ENCODE measurements around the gene MFAP5.

Gene MFAP5

GRCh38 chr12:8687846-8688601 lies 25.4 kb upstream of the MFAP5 start:
- H3K27me3 ChIP-seq (ENCODE audit: insufficient read depth, low read length, poor library complexity) = peaks cover 13% of the 10 kb centered on the region
- no peak overlapping the region for H3K9ac ChIP-seq (ENCODE audit: low read depth, low read length)
- no peak overlapping the region for H3K4me3 ChIP-seq (ENCODE audit: low read depth in 1 of 2, low read length in 2 of 2)
- TF ChIP-seq EZH2 (IDR thresholded peaks at IDR 0.05; ENCODE audit: borderline replicate concordance, low read depth, low read length, severe bottlenecking) = no peak
- TF ChIP-seq CTCF (IDR thresholded peaks at IDR 0.05; ENCODE audit: borderline replicate concordance, extremely low read depth, low read length, poor library complexity, severe bottlenecking) = no peak
- peak overlapping the region; percentile 61 for H2AFZ ChIP-seq (ENCODE audit: low read depth, low read length)
- DNase-seq (peak; percentile 15), ATAC-seq (ENCODE audit: insufficient read depth, low read depth) (peak; percentile 84)
- H3K4me1 ChIP-seq (ENCODE audit: insufficient read depth, low read length) = peaks cover 14% of the 10 kb centered on the region
- H3K4me2 ChIP-seq (ENCODE audit: insufficient read depth, low read length) = peak overlapping the region; percentile 49; the same call in 1 of the 2 replicates
- H4K20me1 ChIP-seq (ENCODE audit: insufficient read depth, low read length) = no peaks in the 10 kb centered on the region
- no peaks in the 10 kb centered on the region for H3K9me3 ChIP-seq (ENCODE audit: insufficient read depth, low read length, severe bottlenecking)
- no peaks in the 10 kb centered on the region for H3K79me2 ChIP-seq (ENCODE audit: insufficient read depth, low read length)
- no peaks in the 10 kb centered on the region for H3K36me3 ChIP-seq (ENCODE audit: insufficient read depth, low read length)
- no peak overlapping the region for H3K27ac ChIP-seq (ENCODE audit: low read length)

GRCh38 chr12:8685051-8685450 lies 22.4 kb upstream of the MFAP5 start:
- H3K27ac ChIP-seq (ENCODE audit: low read length) = no peak overlapping the region
- H3K9me3 ChIP-seq (ENCODE audit: insufficient read depth, low read length, severe bottlenecking) = no peaks in the 10 kb centered on the region
- no peak for TF ChIP-seq CTCF (IDR thresholded peaks at IDR 0.05; ENCODE audit: borderline replicate concordance, extremely low read depth, low read length, poor library complexity, severe bottlenecking)
- TF ChIP-seq EZH2 (IDR thresholded peaks at IDR 0.05; ENCODE audit: borderline replicate concordance, low read depth, low read length, severe bottlenecking) = no peak
- no peak for DNase-seq
- H3K4me3 ChIP-seq (ENCODE audit: low read depth in 1 of 2, low read length in 2 of 2) = no peak overlapping the region
- no peak overlapping the region for H3K4me2 ChIP-seq (ENCODE audit: insufficient read depth, low read length)
- no peaks in the 10 kb centered on the region for H4K20me1 ChIP-seq (ENCODE audit: insufficient read depth, low read length)
- no peak overlapping the region for H3K9ac ChIP-seq (ENCODE audit: low read depth, low read length)
- no peaks in the 10 kb centered on the region for H3K36me3 ChIP-seq (ENCODE audit: insufficient read depth, low read length)
- ATAC-seq (ENCODE audit: insufficient read depth, low read depth) = no peak
- no peak overlapping the region for H2AFZ ChIP-seq (ENCODE audit: low read depth, low read length)
- H3K27me3 ChIP-seq (ENCODE audit: insufficient read depth, low read length, poor library complexity) = peaks cover 9% of the 10 kb centered on the region
- H3K79me2 ChIP-seq (ENCODE audit: insufficient read depth, low read length) = no peaks in the 10 kb centered on the region
- peaks cover 14% of the 10 kb centered on the region for H3K4me1 ChIP-seq (ENCODE audit: insufficient read depth, low read length)

GRCh38 chr12:8681129-8681884 lies 18.7 kb upstream of the MFAP5 start:
- H3K9me3 ChIP-seq (ENCODE audit: insufficient read depth, low read length, severe bottlenecking) = no peaks in the 10 kb centered on the region
- H3K9ac ChIP-seq (ENCODE audit: low read depth, low read length) = no peak overlapping the region
- no peak overlapping the region for H3K27ac ChIP-seq (ENCODE audit: low read length)
- no peaks in the 10 kb centered on the region for H3K79me2 ChIP-seq (ENCODE audit: insufficient read depth, low read length)
- DNase-seq (no peak), ATAC-seq (ENCODE audit: insufficient read depth, low read depth) (no peak)
- H3K27me3 ChIP-seq (ENCODE audit: insufficient read depth, low read length, poor library complexity) = no peaks in the 10 kb centered on the region
- no peak overlapping the region for H3K4me3 ChIP-seq (ENCODE audit: low read depth in 1 of 2, low read length in 2 of 2)
- TF ChIP-seq EZH2 (IDR thresholded peaks at IDR 0.05; ENCODE audit: borderline replicate concordance, low read depth, low read length, severe bottlenecking) = no peak
- no peak for TF ChIP-seq CTCF (IDR thresholded peaks at IDR 0.05; ENCODE audit: borderline replicate concordance, extremely low read depth, low read length, poor library complexity, severe bottlenecking)
- H2AFZ ChIP-seq (ENCODE audit: low read depth, low read length) = no peak overlapping the region
- no peaks in the 10 kb centered on the region for H4K20me1 ChIP-seq (ENCODE audit: insufficient read depth, low read length)
- no peak overlapping the region for H3K4me2 ChIP-seq (ENCODE audit: insufficient read depth, low read length)
- H3K36me3 ChIP-seq (ENCODE audit: insufficient read depth, low read length) = no peaks in the 10 kb centered on the region
- no peaks in the 10 kb centered on the region for H3K4me1 ChIP-seq (ENCODE audit: insufficient read depth, low read length)
